Skeletal muscle tissue (tissue), 4 donors: ENCODE data around the gene NOC2L. TPM values are rescaled to one million over a fixed set of nuclear protein-coding genes. Genes with fewer than 3 reads are reported as not detected.

ENCODE experiments used
- H3K27ac ChIP-seq: one replicate; pipeline ENCODE4 v1.7.0; 2013; ENCODE audit warnings: mild to moderate bottlenecking, low read depth, low read length, inconsistent platforms
- H3K27me3 ChIP-seq, 3 donors: one replicate each; pipeline ENCODE4 v1.7.0; 2013; ENCODE audit warnings: low read length in 3 of 3; ENCODE audit not compliant: control insufficient read depth in 3 of 3, insufficient read depth in 3 of 3
- H3K36me3 ChIP-seq, 3 donors: one replicate each; pipeline ENCODE4 v1.7.0; 2013; ENCODE audit warnings: low read length in 3 of 3; ENCODE audit not compliant: control insufficient read depth in 3 of 3, insufficient read depth in 3 of 3
- H3K4me1 ChIP-seq, 3 donors: one replicate each; pipeline ENCODE4 v1.7.0; 2013; ENCODE audit warnings: low read length in 3 of 3, mild to moderate bottlenecking in 3 of 3; ENCODE audit not compliant: control insufficient read depth in 3 of 3, insufficient read depth in 3 of 3
- H3K4me3 ChIP-seq, 3 donors: one replicate each; pipeline ENCODE4 v1.7.0; 2013; ENCODE audit warnings: low read length in 3 of 3
- H3K9ac ChIP-seq, 3 donors: one replicate each; pipeline ENCODE4 v1.7.0; 2013; ENCODE audit warnings: low read length in 3 of 3, mild to moderate bottlenecking in 3 of 3, moderate library complexity in 2 of 3, low read depth in 1 of 3
- H3K9me3 ChIP-seq, 3 donors: one replicate each; pipeline ENCODE4 v1.7.0; 2013; ENCODE audit warnings: low read length in 3 of 3; ENCODE audit not compliant: control insufficient read depth in 3 of 3
- total RNA-seq: library from RNA; depleted of rRNA; stranded (reverse); fragments of >200 nt; gene quantifications from one replicate; pipeline ENCODE4 v1.2.3, GENCODE V29; 2014
- donor health status: Osteomylitis.

The NOC2L gene
- total RNA-seq, 1 donor from 2014 or later, result 47.0 TPM

DNA sequence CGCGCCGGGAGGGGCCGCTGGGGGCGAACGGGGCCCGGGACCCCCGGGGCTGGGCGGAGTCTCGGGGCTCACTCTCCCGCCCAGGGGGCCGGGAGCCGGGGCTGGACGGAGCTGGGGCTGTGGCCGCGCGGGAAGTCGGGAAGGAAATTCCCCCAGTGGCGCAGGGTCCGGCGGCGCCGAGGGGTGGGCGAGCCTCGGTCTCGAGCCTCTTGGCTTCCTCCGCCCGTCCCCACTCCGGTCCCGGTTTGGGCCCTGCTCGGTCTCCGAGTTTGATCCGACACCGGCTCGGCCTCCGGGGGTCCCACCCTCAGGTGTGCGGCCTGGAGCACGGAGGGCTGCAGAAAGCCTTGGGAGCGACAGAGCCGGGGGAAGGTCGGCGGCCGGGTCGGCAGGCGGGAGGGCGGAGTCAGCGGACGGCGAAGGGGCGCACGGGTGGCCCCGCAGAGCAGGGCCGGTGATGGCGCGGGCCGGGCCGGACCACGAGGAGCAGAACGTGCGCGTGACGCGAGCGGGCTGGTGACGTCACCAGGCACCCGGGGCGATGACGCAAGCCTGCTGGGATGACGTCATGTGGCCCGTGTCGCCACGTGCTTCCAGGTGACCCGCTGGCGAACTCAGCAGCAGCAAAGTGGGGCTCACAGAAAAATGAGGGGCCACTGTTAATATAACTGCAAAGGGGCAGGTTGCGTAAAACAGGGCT lies 41.5 kb upstream of the NOC2L start:
- no peaks in the 10 kb centered on the region for H3K36me3 ChIP-seq
- H3K27me3 ChIP-seq, result peaks cover 10 to 43% (median 32%) of the 10 kb centered on the region in 3 donors
- H3K4me1 ChIP-seq, result peaks cover 18 to 31% (median 30%) of the 10 kb centered on the region in 3 donors
- H3K9me3 ChIP-seq, result no peaks in the 10 kb centered on the region
- peak overlapping the region; percentile 63 to 69 (median 68) for H3K4me3 ChIP-seq
- H3K27ac ChIP-seq, result peak overlapping the region; percentile 86
- H3K9ac ChIP-seq, result peak overlapping the region; percentile 73 to 79 (median 74)

DNA sequence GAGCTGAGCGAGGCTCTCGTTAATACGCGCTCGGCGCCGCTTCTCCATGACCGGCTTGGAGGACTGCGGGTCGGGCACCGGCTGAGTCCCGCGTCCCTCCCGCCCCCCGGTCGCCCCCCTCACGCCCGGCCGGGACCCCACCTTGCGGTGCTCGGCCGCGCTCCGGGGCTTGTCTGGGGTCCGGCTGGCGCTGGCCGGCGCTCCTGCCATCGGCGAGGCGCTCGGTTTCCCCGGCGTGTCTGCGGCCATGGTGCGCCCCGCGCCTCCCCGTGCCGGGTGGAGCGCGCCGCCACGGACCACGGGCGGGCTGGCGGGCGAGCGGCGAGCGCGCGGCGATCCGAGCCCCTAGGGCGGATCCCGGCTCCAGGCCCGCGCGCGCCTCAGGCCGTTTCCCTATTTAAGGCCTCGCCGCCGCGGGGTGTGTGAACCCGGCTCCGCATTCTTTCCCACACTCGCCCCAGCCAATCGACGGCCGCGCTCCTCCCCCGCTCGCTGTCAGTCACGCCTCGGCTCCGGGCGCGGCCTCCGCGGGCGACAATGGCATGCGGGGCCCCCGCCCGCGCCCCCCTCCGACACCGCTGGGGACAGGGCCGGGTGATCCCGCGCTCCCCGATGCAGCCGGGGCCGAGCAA lies 40.8 kb upstream of the NOC2L start, which contains the start of gene HES4:
HES4 (minus strand) TSS at position 373 of the 632 bp plus-strand sequence; CDS start at position 249, 124 bp downstream.
- H3K27ac ChIP-seq, result peak within 1 kb of the TSS; percentile 86
- no peaks in the 10 kb centered on the region for H3K9me3 ChIP-seq
- no peaks in the 10 kb centered on the region for H3K36me3 ChIP-seq
- peaks cover 11 to 24% (median 24%) of the 10 kb centered on the region in 3 donors for H3K4me1 ChIP-seq
- peak within 1 kb of the TSS; percentile 63 to 69 (median 68) for H3K4me3 ChIP-seq
- peaks cover 10 to 43% (median 32%) of the 10 kb centered on the region in 3 donors for H3K27me3 ChIP-seq
- H3K9ac ChIP-seq, result peak within 1 kb of the TSS; percentile 73 to 79 (median 74)

DNA sequence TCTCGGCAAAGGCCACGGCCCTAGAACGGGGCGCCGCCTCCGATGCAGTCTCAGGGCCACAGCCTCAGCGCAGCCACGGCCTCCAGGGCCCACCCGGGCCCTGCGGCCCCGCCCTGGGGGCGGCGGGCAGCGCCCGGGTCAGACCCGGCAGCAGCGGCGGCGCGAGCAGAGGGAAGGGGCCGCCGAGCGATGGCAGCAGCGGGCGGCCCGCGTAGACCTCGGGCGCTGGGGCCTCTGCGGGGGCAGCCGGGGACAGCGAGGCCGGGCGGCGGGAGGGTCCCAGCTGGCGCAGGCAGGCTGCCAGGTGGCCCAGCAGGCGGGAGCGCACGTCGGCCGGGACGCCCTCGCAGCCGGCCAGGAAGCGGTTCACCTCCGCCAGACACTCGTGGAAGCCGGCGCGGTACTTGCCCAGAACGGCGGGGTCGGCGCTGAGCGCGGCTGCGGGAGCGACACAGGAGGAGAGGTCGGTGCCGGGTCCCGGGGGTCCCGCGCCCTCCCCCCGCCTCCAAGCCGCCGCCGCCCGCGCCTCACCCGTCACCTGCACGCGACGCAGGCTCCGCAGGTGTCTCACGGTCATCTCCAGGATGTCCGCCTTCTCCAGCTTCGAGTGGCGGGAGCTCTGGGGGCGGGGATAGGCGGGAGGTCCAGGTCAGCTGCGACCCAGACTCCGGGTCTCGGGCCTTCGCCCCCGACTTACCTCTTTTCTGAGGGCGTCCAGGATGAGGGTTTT lies 40.1 kb upstream of the NOC2L start:
- Histone ChIP-seq H3K4me1 (peaks cover 4 to 17% (median 17%) of the 10 kb centered on the region in 3 donors), H3K27me3 (peaks cover 10 to 37% (median 32%) of the 10 kb centered on the region in 3 donors), H3K9me3 (no peaks in the 10 kb centered on the region)

GRCh38 chr1:998745-998994 lies 39.6 kb upstream of the NOC2L start:
- Histone ChIP-seq H3K27me3 (peaks cover 10 to 33% (median 32%) of the 10 kb centered on the region in 3 donors), H3K27ac (no peak overlapping the region), H3K4me1 (peaks cover 3 to 16% (median 14%) of the 10 kb centered on the region in 3 donors), H3K36me3 (no peaks in the 10 kb centered on the region), H3K4me3 (peak overlapping the region in 2 of 3 donors; percentile 58 to 67), H3K9ac (peak overlapping the region in 1 of 3 donors; percentile 79), H3K9me3 (no peaks in the 10 kb centered on the region)

More for the DNA sequence above, 40.1 kb upstream of the NOC2L start:
- H3K36me3 ChIP-seq, result no peaks in the 10 kb centered on the region
- peak overlapping the region; percentile 30 to 67 (median 58) for H3K4me3 ChIP-seq
- peak overlapping the region; percentile 30 for H3K27ac ChIP-seq
- H3K9ac ChIP-seq, result peak overlapping the region in 2 of 3 donors; percentile 65 to 79

GRCh38 chr1:997993-998744 lies 39.1 kb upstream of the NOC2L start:
- Histone ChIP-seq H3K27me3 (peaks cover 10 to 28% (median 27%) of the 10 kb centered on the region in 3 donors), H3K36me3 (no peaks in the 10 kb centered on the region)

DNA sequence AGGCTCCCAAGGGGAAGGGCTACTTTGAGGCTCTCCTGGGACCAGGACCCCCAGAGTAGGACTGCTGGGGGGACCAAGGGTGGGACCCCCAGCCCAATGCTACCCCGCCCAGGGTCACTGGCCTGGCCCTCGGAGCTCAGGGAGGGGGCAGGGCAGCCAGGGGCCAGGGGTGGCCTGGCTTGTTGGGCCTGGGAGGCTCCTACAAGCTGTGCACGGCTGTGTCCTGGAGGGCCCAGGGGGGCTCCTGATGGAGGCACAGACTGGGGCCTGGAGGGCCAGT lies 38.6 kb upstream of the NOC2L start:
- no peak overlapping the region for H3K9ac ChIP-seq
- H3K27me3 ChIP-seq, result peaks cover 10 to 24% (median 23%) of the 10 kb centered on the region in 3 donors
- H3K36me3 ChIP-seq, result no peaks in the 10 kb centered on the region
- no peaks in the 10 kb centered on the region for H3K9me3 ChIP-seq
- no peak overlapping the region for H3K27ac ChIP-seq
- peaks cover 3 to 14% (median 14%) of the 10 kb centered on the region in 3 donors for H3K4me1 ChIP-seq
- no peak overlapping the region for H3K4me3 ChIP-seq

More at GRCh38 chr1:997993-998744, 39.1 kb upstream of the NOC2L start:
- Histone ChIP-seq H3K9me3 (no peaks in the 10 kb centered on the region), H3K4me3 (peak overlapping the region in 1 of 3 donors; percentile 6), H3K9ac (peak overlapping the region in 1 of 3 donors; percentile 33), H3K4me1 (peaks cover 3 to 14% (median 14%) of the 10 kb centered on the region in 3 donors), H3K27ac (no peak overlapping the region)

DNA sequence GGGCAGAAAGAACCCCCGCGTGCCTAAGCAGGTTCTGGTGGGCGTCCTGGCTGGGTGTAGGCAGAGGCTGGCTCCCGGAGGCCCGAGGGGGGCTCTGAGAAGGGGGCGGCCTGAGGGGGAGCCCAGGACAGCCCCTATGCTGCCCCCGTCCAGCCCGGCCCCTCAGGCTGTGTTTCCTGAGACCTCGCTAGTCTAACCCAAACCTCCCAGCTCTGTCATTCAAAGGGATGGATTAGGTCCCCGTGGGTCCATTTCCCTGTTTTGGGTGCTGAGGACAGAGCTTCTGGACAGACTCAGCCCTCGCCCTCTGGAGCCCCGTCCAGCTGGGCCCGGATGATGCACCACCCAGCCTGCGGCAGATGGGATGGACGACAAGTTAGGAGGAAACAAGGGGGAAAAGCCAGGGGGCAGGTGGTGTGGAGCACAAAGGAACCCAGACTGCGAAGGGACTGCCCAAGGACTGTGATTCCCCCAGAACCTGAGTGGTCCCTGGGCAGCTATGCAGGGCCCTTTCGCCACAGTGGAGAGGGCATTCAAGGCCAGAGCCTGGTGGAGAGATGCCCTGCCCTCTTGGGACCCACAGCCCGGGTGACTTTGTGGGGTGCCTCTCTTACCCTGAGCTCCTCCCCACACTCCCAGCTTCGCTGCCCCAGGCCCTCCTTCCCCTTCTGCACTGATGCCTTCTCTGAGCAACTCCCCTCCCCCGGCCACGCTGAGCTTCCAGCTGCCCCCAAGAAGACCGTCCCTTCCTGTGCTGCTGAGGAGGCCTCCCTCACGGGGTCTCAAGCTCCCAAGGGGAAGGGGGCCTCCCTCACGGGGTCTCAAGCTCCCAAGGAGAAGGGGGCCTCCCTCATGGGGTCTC lies 38.0 kb upstream of the NOC2L start:
- Histone ChIP-seq H3K36me3 (no peaks in the 10 kb centered on the region), H3K9ac (no peak overlapping the region), H3K4me1 (peaks cover 3 to 14% (median 14%) of the 10 kb centered on the region in 3 donors), H3K4me3 (no peak overlapping the region), H3K27me3 (peaks cover 10 to 24% (median 23%) of the 10 kb centered on the region in 3 donors), H3K27ac (no peak overlapping the region), H3K9me3 (no peaks in the 10 kb centered on the region)

GRCh38 chr1:995665-996633 lies 36.9 kb upstream of the NOC2L start:
- no peak overlapping the region for H3K9ac ChIP-seq
- H3K4me3 ChIP-seq, result no peak overlapping the region
- H3K4me1 ChIP-seq, result peaks cover 3 to 13% (median 13%) of the 10 kb centered on the region in 3 donors
- H3K9me3 ChIP-seq, result peaks cover 0 to 2% (median 0%) of the 10 kb centered on the region in 3 donors
- no peak overlapping the region for H3K27ac ChIP-seq
- peaks cover 9 to 22% (median 18%) of the 10 kb centered on the region in 3 donors for H3K27me3 ChIP-seq
- H3K36me3 ChIP-seq, result no peaks in the 10 kb centered on the region
